H1 (cell line): ENCODE results near the gene RFXANK. TPM values are rescaled to one million over a fixed set of nuclear protein-coding genes. Genes with fewer than 3 reads are reported as not detected.

Experiments
- CTCF ChIA-PET: fragments of 300-600 bp; sonication (Branson Sonifier 250); formaldehyde crosslinking; loops from one replicate; lab custom pipeline; 2021; ENCODE audit not compliant: partially characterized antibody; lab: Charles Lee
- POLR2A ChIA-PET: fragments of 300-600 bp; sonication (Branson Sonifier 250); formaldehyde crosslinking; loops from one replicate; lab custom pipeline; 2021; ENCODE audit warnings: inconsistent platforms; ENCODE audit not compliant: partially characterized antibody; lab: Charles Lee
- DNase-seq, 2 experiments: peaks; one replicate each; pipeline versions ENCODE4 v3.0.0 to v3.0.0-alpha.2; 2010 to 2022; ENCODE audit warnings: low spot score in 2 of 2, low read depth in 1 of 2, mixed read lengths in 1 of 2
- FAIRE-seq: peaks from 2 replicates; lab custom pipeline; 2011; peaks lifted over from hg19 to GRCh38; lab: Jason Lieb, UNC
- H2AFZ ChIP-seq: 2 replicates; pipeline ENCODE4 v1.8.1; 2012; ENCODE audit warnings: low read length, inconsistent platforms
- H2AK5ac ChIP-seq: 2 replicates; pipeline ENCODE4 v1.6.1; 2013; ENCODE audit warnings: low read depth, low read length
- H2BK120ac ChIP-seq: replicated peaks from 2 replicates; pipeline ENCODE3; 2013; ENCODE audit warnings: low read depth, low read length, inconsistent platforms
- H2BK12ac ChIP-seq: 2 replicates; pipeline ENCODE4 v1.6.1; 2013; ENCODE audit warnings: low read depth, low read length
- H2BK15ac ChIP-seq: 2 replicates; pipeline ENCODE4 v1.6.1; 2013; ENCODE audit warnings: low read length
- H2BK20ac ChIP-seq: 2 replicates; pipeline ENCODE4 v1.6.1; 2013; ENCODE audit warnings: low read length
- H2BK5ac ChIP-seq: 2 replicates; pipeline ENCODE4 v1.6.1; 2013; ENCODE audit warnings: low read depth, low read length
- H3K14ac ChIP-seq: 2 replicates; pipeline ENCODE4 v1.6.1; 2013; ENCODE audit warnings: inconsistent platforms; ENCODE audit not compliant: insufficient read length
- H3K18ac ChIP-seq: 2 replicates; pipeline ENCODE4 v1.6.1; 2013; ENCODE audit warnings: low read length; ENCODE audit errors: extremely low read depth
- H3K23ac ChIP-seq: 2 replicates; pipeline ENCODE4 v1.6.1; 2013; ENCODE audit warnings: inconsistent platforms; ENCODE audit not compliant: insufficient read length
- H3K23me2 ChIP-seq: 2 replicates; pipeline ENCODE4 v1.6.1; 2013; ENCODE audit warnings: low read depth, low read length
- H3K27ac ChIP-seq: 2 replicates; pipeline ENCODE4 v1.6.1; 2011; ENCODE audit warnings: low read depth, low read length, inconsistent platforms
- H3K27me3 ChIP-seq, 4 experiments: replicated peaks in 1 of 4; 1 replicate in 1 of 4; 2 replicates in 3 of 4; pipeline versions ENCODE4 v1.6.1 to v1.8.1; 2011 to 2013; ENCODE audit warnings: low read length in 3 of 4, mild to moderate bottlenecking in 3 of 4, inconsistent platforms in 2 of 4, mixed read lengths in 2 of 4, moderate library complexity in 1 of 4; ENCODE audit not compliant: control insufficient read depth in 3 of 4, insufficient read depth in 3 of 4; ENCODE audit errors: extremely low read depth in 1 of 4
- H3K36me3 ChIP-seq, 4 experiments: 2 replicates each; pipeline versions ENCODE4 v1.6.1 to v1.8.1; 2011 to 2013; ENCODE audit warnings: mild to moderate bottlenecking in 4 of 4, low read length in 3 of 4, moderate library complexity in 2 of 4, control low read depth in 1 of 4, inconsistent platforms in 1 of 4; ENCODE audit not compliant: insufficient read depth in 4 of 4, control insufficient read depth in 2 of 4
- H3K4ac ChIP-seq: replicated peaks from 2 replicates; pipeline ENCODE3; 2013; ENCODE audit warnings: low read length, low read depth, mixed read lengths, inconsistent platforms; ENCODE audit not compliant: insufficient read length
- H3K4me1 ChIP-seq, 4 experiments: replicated peaks in 1 of 4; 1 replicate in 1 of 4; 2 replicates in 3 of 4; pipeline versions ENCODE4 v1.6.1 to v1.8.1; 2011 to 2013; ENCODE audit warnings: low read length in 3 of 4, inconsistent platforms in 2 of 4, mixed read lengths in 1 of 4; ENCODE audit not compliant: insufficient read depth in 4 of 4, control insufficient read depth in 3 of 4
- H3K4me2 ChIP-seq, 2 experiments: 2 replicates each; pipeline versions ENCODE4 v1.6.1 to v1.8.1; 2011 to 2013; ENCODE audit warnings: low read depth in 2 of 2, low read length in 2 of 2, control low read depth in 1 of 2, inconsistent platforms in 1 of 2, mild to moderate bottlenecking in 1 of 2; ENCODE audit not compliant: insufficient read depth in 1 of 2
- H3K4me3 ChIP-seq, 4 experiments: fragments of 200-600, 300-600 bp in 1 of 4; sonication (generic), shearing (Covaris generic), sonication (Bioruptor Twin) in 1 of 4; 2 replicates each; pipeline versions ENCODE4 v1.5.1 to v1.8.1; 2011 to 2016; ENCODE audit warnings: low read length in 4 of 4, low read depth in 3 of 4, control low read depth in 2 of 4, inconsistent platforms in 2 of 4, mild to moderate bottlenecking in 2 of 4, mixed read lengths in 1 of 4, moderate library complexity in 1 of 4; ENCODE audit not compliant: insufficient read depth in 2 of 4; ENCODE audit errors: extremely low read depth in 1 of 4
- H3K56ac ChIP-seq: replicated peaks from 2 replicates; pipeline ENCODE3; 2013; ENCODE audit warnings: low read depth, mild to moderate bottlenecking, mixed read lengths, low read length, inconsistent platforms; ENCODE audit not compliant: insufficient read length
- H3K79me1 ChIP-seq: 2 replicates; pipeline ENCODE4 v1.6.1; 2013; ENCODE audit warnings: low read depth, low read length, control low read depth
- H3K79me2 ChIP-seq, 2 experiments: 2 replicates each; pipeline versions ENCODE4 v1.6.1 to v1.8.1; 2012 to 2013; ENCODE audit warnings: low read length in 2 of 2, mild to moderate bottlenecking in 2 of 2, inconsistent platforms in 1 of 2; ENCODE audit not compliant: insufficient read depth in 2 of 2, control insufficient read depth in 1 of 2
- H3K9ac ChIP-seq, 4 experiments: replicated peaks in 1 of 4; 1 replicate in 1 of 4; 2 replicates in 3 of 4; pipeline versions ENCODE4 v1.6.1 to v1.8.1; 2011 to 2013; ENCODE audit warnings: low read depth in 3 of 4, low read length in 3 of 4, control low read depth in 2 of 4, mild to moderate bottlenecking in 2 of 4, moderate library complexity in 2 of 4, inconsistent platforms in 1 of 4; ENCODE audit errors: extremely low read depth in 1 of 4
- H3K9me3 ChIP-seq, 2 experiments: 2 replicates each; pipeline versions ENCODE4 v1.6.1 to v1.8.1; 2012 to 2013; ENCODE audit warnings: mild to moderate bottlenecking in 2 of 2, moderate library complexity in 2 of 2, control low read depth in 1 of 2, inconsistent platforms in 1 of 2, low read depth in 1 of 2, low read length in 1 of 2, mixed read lengths in 1 of 2; ENCODE audit not compliant: insufficient read depth in 2 of 2
- H4K20me1 ChIP-seq, 2 experiments: replicated peaks in 1 of 2; 2 replicates each; pipeline versions ENCODE3 to v1.8.1; 2011 to 2013; ENCODE audit warnings: inconsistent platforms in 2 of 2, low read length in 2 of 2, mild to moderate bottlenecking in 1 of 2; ENCODE audit not compliant: insufficient read depth in 2 of 2, control insufficient read depth in 1 of 2
- H4K5ac ChIP-seq: 2 replicates; pipeline ENCODE4 v1.6.1; 2013; ENCODE audit warnings: low read length, low read depth, mixed read lengths, inconsistent platforms; ENCODE audit not compliant: insufficient read length
- H4K8ac ChIP-seq: 2 replicates; pipeline ENCODE4 v1.8.0; 2013; ENCODE audit warnings: mild to moderate bottlenecking, moderate library complexity, low read length, inconsistent platforms; ENCODE audit not compliant: insufficient read depth; ENCODE audit errors: extremely low read depth
- H4K91ac ChIP-seq: replicated peaks from 2 replicates; pipeline ENCODE3; 2013; ENCODE audit warnings: low read length, mixed read lengths, inconsistent platforms; ENCODE audit not compliant: insufficient read length
- ATF2 ChIP-seq: IDR thresholded peaks from 2 replicates; pipeline ENCODE4 v1.6.1; 2012; ENCODE audit warnings: low read length, inconsistent platforms
- HDAC2 ChIP-seq, 2 experiments: fragments of 300-600 bp in 1 of 2; sonication (generic) in 1 of 2; IDR thresholded peaks; 2 replicates each; pipeline ENCODE4 v1.6.1; 2011 to 2012; ENCODE audit warnings: low read depth in 2 of 2, low read length in 2 of 2, mild to moderate bottlenecking in 2 of 2, moderate library complexity in 2 of 2, borderline replicate concordance in 1 of 2, inconsistent platforms in 1 of 2
- KDM1A ChIP-seq: fragments of 200-600, 300-600 bp; sonication (generic); IDR thresholded peaks from 2 replicates; pipeline ENCODE4 v1.7.1; 2016; ENCODE audit warnings: mild to moderate bottlenecking, low read length, borderline replicate concordance
- WGBS, 2 experiments: shearing (Covaris generic) in 1 of 2; methylation state at CpG; one replicate each; pipeline versions ENCODE4 v1.1.6 to v1.1.7; 2013 to 2015; ENCODE audit warnings: low lambda C conversion rate in 2 of 2, mixed read lengths in 2 of 2, inconsistent platforms in 1 of 2, low coverage in 1 of 2, missing lambda C conversion rate in 1 of 2; ENCODE audit not compliant: insufficient replicate concordance in 2 of 2, insufficient coverage in 1 of 2, insufficient read length in 1 of 2; ENCODE audit errors: extremely low coverage in 1 of 2, missing lambda C conversion rate in 1 of 2; 5-methylcytosine and 5-hydroxymethylcytosine counted together
- polyA plus RNA-seq, 7 experiments: library from polyadenylated mRNA; depleted of rRNA in 3 of 7; stranded (reverse) in 5 of 7; unstranded in 2 of 7; fragments of >200 nt in 5 of 7; fragments of 200-250 nt in 2 of 7; gene quantifications; 1 replicate in 5 of 7; 2 replicates in 1 of 7; 4 replicates in 1 of 7; pipeline versions ENCODE4 v1.2.1 to v1.2.3, GENCODE V29; 2011 to 2013; ENCODE audit warnings: missing spikeins in 2 of 7, mixed read lengths in 2 of 7
- total RNA-seq: library from RNA; stranded (reverse); fragmentation: NEBNext Ultra II Directional; extraction: Animal tissue kit (Norgen Biotek cat#: 25700); gene quantifications from 2 replicates; pipeline ENCODE4 v1.2.1, GENCODE V29; 2021

The RFXANK gene
- total and polyA plus RNA-seq, 2 of the 8 experiments (the other 6 are each of a cell fraction or from before 2014, with no cell fraction given): 72.9 to 87.5 TPM

GRCh38 chr19:19165396-19165795 is 26.7 kb upstream of the RFXANK start:
- H3K4me3 ChIP-seq: no peak overlapping the region
- WGBS, 2 experiments: 91% methylated on average over 1 of the region's 1 CpG; no CpG with 5 or more reads in 1 of the 2 experiments

More at GRCh38 chr19:19165396-19165795, 26.7 kb upstream of the RFXANK start:
- Histone ChIP-seq H2AK5ac (no peak overlapping the region), H3K56ac (no peak overlapping the region), H3K9ac (no peak overlapping the region), H2BK120ac (no peak overlapping the region), H3K79me2 (no peaks in the 10 kb centered on the region), H3K9me3 (no peaks in the 10 kb centered on the region), H2BK20ac (no peak overlapping the region), H3K27ac (no peak overlapping the region), H4K91ac (no peak overlapping the region), H3K23ac (no peak overlapping the region), H2BK5ac (no peak overlapping the region), H2AFZ (no peak overlapping the region), H4K20me1 (peaks cover 0 to 5% of the 10 kb centered on the region in 2 experiments), H2BK15ac (no peak overlapping the region), H3K79me1 (no peaks in the 10 kb centered on the region), H3K4ac (no peak overlapping the region), H3K36me3 (no peaks in the 10 kb centered on the region), H3K4me2 (no peak overlapping the region), H4K5ac (no peak overlapping the region), H3K23me2 (peaks cover 8% of the 10 kb centered on the region; the same call in 1 of the 2 replicates), H3K27me3 (peaks cover 2 to 16% (median 11%) of the 10 kb centered on the region in 4 experiments)
- ChIA-PET POLR2A (interaction anchor here (1.0 kb wide), 1 partner anchor 9 kb away, joined by 3 read pairs; no protein-coding TSS in a partner anchor), CTCF (interaction anchor here (0.6 to 1.0 kb wide), 2 partner anchors 40 to 49 kb away, joined by 3 read pairs; no protein-coding TSS in a partner anchor)
- TF ChIP-seq ATF2: no peak
- peak in 1 of 2 experiments; percentile 75; a peak in 1 of 4 replicates for TF ChIP-seq HDAC2 (IDR thresholded peaks at IDR 0.05; ENCODE audit: borderline replicate concordance in 1 of 2, low read depth in 2 of 2, low read length in 2 of 2)
- peak; percentile 95 for TF ChIP-seq KDM1A
- TF ChIP-seq, all 59 proteins: peak for 2
- H3K18ac ChIP-seq: no peak overlapping the region
- H4K8ac ChIP-seq: no peak overlapping the region
- FAIRE-seq: no peak
- DNase-seq: no peak
- H3K4me1 ChIP-seq: peaks cover 0 to 9% (median 7%) of the 10 kb centered on the region in 4 experiments; a peak in 4 of 7 replicates
- H2BK12ac ChIP-seq: 0 out of 2 replicates have a peak overlapping the region, but pooled peaks have one; percentile 17
- no peak overlapping the region for H3K14ac ChIP-seq
